Stimulated activated CD4-positive, alpha-beta T cell treated with anti-CD3 and anti-CD28 coated beads, Interleukin-4, amount 100 ng/mL, for 48 hours (primary cell): Measurements from ENCODE around the gene MBTPS1.

Experiments
- DNase-seq, 2 donors: peaks; one replicate each; pipeline ENCODE4 v3.0.0-alpha.2; 2020; ENCODE audit warnings: low read depth in 2 of 2

The MBTPS1 gene

GRCh38 chr16:84053237-84053636 is 63.5 kb downstream of the MBTPS1 start:
- DNase-seq, result no peak

- no peak for DNase-seq
Observed at GRCh38 chr16:84052071-84052622, 64.6 kb downstream of the MBTPS1 start.

GRCh38 chr16:84050316-84050715 is 66.4 kb downstream of the MBTPS1 start:
- no peak for DNase-seq

GRCh38 chr16:84049403-84050060 is 67.2 kb downstream of the MBTPS1 start:
- DNase-seq, result no peak

GRCh38 chr16:84048871-84049270 is 67.9 kb downstream of the MBTPS1 start:
- no peak for DNase-seq

- DNase-seq, result no peak
Observed at GRCh38 chr16:84048270-84048669, 68.5 kb downstream of the MBTPS1 start.

- DNase-seq, result no peak
Observed at GRCh38 chr16:84047626-84048025, 69.1 kb downstream of the MBTPS1 start.

GRCh38 chr16:84047206-84047605 is 69.5 kb downstream of the MBTPS1 start:
- no peak for DNase-seq

- no peak for DNase-seq
Observed at GRCh38 chr16:84045818-84046470, 70.8 kb downstream of the MBTPS1 start.

- no peak for DNase-seq
Observed at GRCh38 chr16:84045001-84045817, 71.5 kb downstream of the MBTPS1 start.

GRCh38 chr16:84044118-84044488 is 72.6 kb downstream of the MBTPS1 start:
- DNase-seq, result no peak

GRCh38 chr16:84043486-84044117 is 73.1 kb downstream of the MBTPS1 start:
- no peak for DNase-seq

- DNase-seq, result no peak
Observed at GRCh38 chr16:84042879-84043485, 73.8 kb downstream of the MBTPS1 start.

GRCh38 chr16:84042308-84042878 is 74.3 kb downstream of the MBTPS1 start, which contains the start of gene SLC38A8:
Gene SLC38A8 (minus strand): TSS chr16:84042795. CDS start chr16:84042157, 638 bp downstream.
- DNase-seq, result no peak

- no peak for DNase-seq
Observed at GRCh38 chr16:84041881-84042280, 74.9 kb downstream of the MBTPS1 start.

- no peak for DNase-seq
Observed at GRCh38 chr16:84040823-84041820, 75.6 kb downstream of the MBTPS1 start.

GRCh38 chr16:84040226-84040822 is 76.4 kb downstream of the MBTPS1 start:
- DNase-seq, result no peak

- no peak for DNase-seq
Observed at GRCh38 chr16:84039696-84040095, 77.0 kb downstream of the MBTPS1 start.

- no peak for DNase-seq
Observed at GRCh38 chr16:84038469-84038868, 78.3 kb downstream of the MBTPS1 start.
